Ammon's horn (tissue), 1 donor: ENCODE measurements around the gene NXPH4.

Experiments
- DNase-seq: peaks from one replicate; pipeline ENCODE4 v3.0.0-alpha.2; 2016; ENCODE audit warnings: low spot score

Gene NXPH4

GRCh38 chr12:57216014-57216911 lies at the start of gene NXPH4:
Gene NXPH4 (plus strand): TSS chr12:57216794. CDS start chr12:57216970, 176 bp downstream.
- DNase-seq = no peak

GRCh38 chr12:57166971-57167371 lies 49.6 kb upstream of the NXPH4 start:
- no peak for DNase-seq

- DNase-seq = no peak
These were observed 48.5 kb upstream of the NXPH4 start for GRCh38 chr12:57168058-57168457.

- peak; percentile 65 for DNase-seq
These were observed 47.4 kb upstream of the NXPH4 start for GRCh38 chr12:57169046-57169795.

- no peak for DNase-seq
These were observed 46.6 kb upstream of the NXPH4 start for GRCh38 chr12:57169969-57170368.

- no peak for DNase-seq
These were observed 46.2 kb upstream of the NXPH4 start for GRCh38 chr12:57170408-57170807.

- no peak for DNase-seq
These were observed 45.7 kb upstream of the NXPH4 start for GRCh38 chr12:57170927-57171326.

GRCh38 chr12:57171668-57172067 lies 44.9 kb upstream of the NXPH4 start:
- no peak for DNase-seq

- no peak for DNase-seq
These were observed 43.5 kb upstream of the NXPH4 start for GRCh38 chr12:57173089-57173488.

- DNase-seq = no peak
These were observed 42.9 kb upstream of the NXPH4 start for GRCh38 chr12:57173683-57174082.

- peak; percentile 87 for DNase-seq
These were observed 41.0 kb upstream of the NXPH4 start for GRCh38 chr12:57175428-57176138.

GRCh38 chr12:57176139-57176477 lies 40.5 kb upstream of the NXPH4 start:
- no peak for DNase-seq

GRCh38 chr12:57176846-57177245 lies 39.7 kb upstream of the NXPH4 start:
- no peak for DNase-seq

- DNase-seq = no peak
These were observed 39.2 kb upstream of the NXPH4 start for GRCh38 chr12:57177354-57177753.

GRCh38 chr12:57178213-57178612 lies 38.4 kb upstream of the NXPH4 start:
- DNase-seq = no peak

- DNase-seq = no peak
These were observed 37.1 kb upstream of the NXPH4 start for GRCh38 chr12:57179331-57180086.

GRCh38 chr12:57180321-57180989 lies 36.1 kb upstream of the NXPH4 start:
- DNase-seq = no peak

- no peak for DNase-seq
These were observed 35.5 kb upstream of the NXPH4 start for GRCh38 chr12:57181072-57181471.

GRCh38 chr12:57181561-57182155 lies 34.9 kb upstream of the NXPH4 start:
- no peak for DNase-seq

- peak; percentile 69 for DNase-seq
These were observed 33.5 kb upstream of the NXPH4 start for GRCh38 chr12:57182918-57183575.
